Muscle of leg (tissue), 11 donors: ENCODE data around the gene ARHGAP35. TPM values are rescaled to one million over a fixed set of nuclear protein-coding genes. Genes with fewer than 3 reads are reported as not detected.

ENCODE experiments used
- DNase-seq: peaks from one replicate; pipeline ENCODE4 v3.0.0; 2013
- H3K27ac ChIP-seq: one replicate; pipeline ENCODE4 v1.5.1; 2013; ENCODE audit warnings: mild to moderate bottlenecking, low read length, control low read depth
- H3K27me3 ChIP-seq: one replicate; pipeline ENCODE4 v1.6.1; 2013; ENCODE audit warnings: low read length; ENCODE audit not compliant: control insufficient read depth, insufficient read depth
- H3K36me3 ChIP-seq: one replicate; pipeline ENCODE4 v1.6.1; 2013; ENCODE audit warnings: low read length; ENCODE audit not compliant: control insufficient read depth, insufficient read depth
- H3K4me1 ChIP-seq: one replicate; pipeline ENCODE4 v1.6.1; 2013; ENCODE audit warnings: low read length; ENCODE audit not compliant: control insufficient read depth, insufficient read depth
- H3K4me3 ChIP-seq: one replicate; pipeline ENCODE4 v1.5.1; 2013; ENCODE audit warnings: low read length, control low read depth
- H3K9me3 ChIP-seq: replicated peaks from 2 replicates; pipeline ENCODE4 v1.6.1; 2013; ENCODE audit warnings: low read depth, low read length; ENCODE audit not compliant: control insufficient read depth
- WGBS: methylation state at CpG from one replicate; pipeline ENCODE4 v1.1.5; 2013; ENCODE audit warnings: missing lambda C conversion rate; ENCODE audit not compliant: insufficient coverage; 5-methylcytosine and 5-hydroxymethylcytosine counted together
- polyA plus RNA-seq, 8 donors: library from polyadenylated mRNA; unstranded; fragments of 120-200 nt; gene quantifications; one replicate each; pipeline versions ENCODE4 v1.2.1 to v1.2.3, GENCODE V29; 2013; ENCODE audit warnings: inconsistent platforms in 1 of 8, low replicate concordance in 1 of 8; ENCODE audit not compliant: insufficient read length in 8 of 8, insufficient read depth in 1 of 8
- total RNA-seq: library from RNA; stranded (reverse); fragments of 120-200 nt; gene quantifications from one replicate; pipeline ENCODE4 v1.2.4, GENCODE V29; 2013

ARHGAP35 gene
- total and polyA plus RNA-seq, 9 donors, result 23.0 to 47.0 (median 37.7) TPM

GRCh38 chr19:46901701-46902401 is 41.1 kb downstream of the ARHGAP35 start:
- no peak overlapping the region for H3K27ac ChIP-seq
- no peaks in the 10 kb centered on the region for H3K9me3 ChIP-seq
- DNase-seq, result no peak
- no peaks in the 10 kb centered on the region for H3K27me3 ChIP-seq
- H3K4me3 ChIP-seq, result no peak overlapping the region
- peaks cover 34% of the 10 kb centered on the region for H3K4me1 ChIP-seq
- H3K36me3 ChIP-seq, result no peaks in the 10 kb centered on the region

GRCh38 chr19:46902402-46902766 is 41.6 kb downstream of the ARHGAP35 start:
- H3K36me3 ChIP-seq, result no peaks in the 10 kb centered on the region
- 49% methylated on average over 2 of the region's 4 CpGs for WGBS
- no peak overlapping the region for H3K27ac ChIP-seq
- H3K9me3 ChIP-seq, result no peaks in the 10 kb centered on the region
- H3K27me3 ChIP-seq, result no peaks in the 10 kb centered on the region
- H3K4me3 ChIP-seq, result no peak overlapping the region
- H3K4me1 ChIP-seq, result peaks cover 34% of the 10 kb centered on the region
- DNase-seq, result no peak

- H3K4me3 ChIP-seq, result no peak overlapping the region
- DNase-seq, result no peak
- no peak overlapping the region for H3K27ac ChIP-seq
- H3K9me3 ChIP-seq, result no peaks in the 10 kb centered on the region
- H3K4me1 ChIP-seq, result peaks cover 36% of the 10 kb centered on the region
- WGBS, result no CpG with 5 or more reads among the region's 3 CpGs
- H3K36me3 ChIP-seq, result no peaks in the 10 kb centered on the region
- no peaks in the 10 kb centered on the region for H3K27me3 ChIP-seq
These were observed 42.7 kb downstream of the ARHGAP35 start for GRCh38 chr19:46903458-46903857.

GRCh38 chr19:46904114-46905060 is 43.6 kb downstream of the ARHGAP35 start:
- Histone ChIP-seq H3K27me3 (no peaks in the 10 kb centered on the region), H3K4me3 (no peak overlapping the region), H3K9me3 (no peaks in the 10 kb centered on the region), H3K36me3 (no peaks in the 10 kb centered on the region), H3K4me1 (peaks cover 31% of the 10 kb centered on the region), H3K27ac (peak overlapping the region; percentile 63)
- WGBS, result 33% methylated on average over 3 of the region's 16 CpGs
- DNase-seq, result peak; percentile 71

- Histone ChIP-seq H3K9me3 (no peaks in the 10 kb centered on the region), H3K4me3 (no peak overlapping the region), H3K36me3 (no peaks in the 10 kb centered on the region), H3K4me1 (peaks cover 29% of the 10 kb centered on the region), H3K27ac (no peak overlapping the region), H3K27me3 (no peaks in the 10 kb centered on the region)
- no peak for DNase-seq
- no CpG with 5 or more reads among the region's 2 CpGs for WGBS
These were observed 45.4 kb downstream of the ARHGAP35 start for GRCh38 chr19:46906221-46906620.

- H3K27me3 ChIP-seq, result no peaks in the 10 kb centered on the region
- no peaks in the 10 kb centered on the region for H3K9me3 ChIP-seq
- peak; percentile 61 for DNase-seq
- H3K36me3 ChIP-seq, result no peaks in the 10 kb centered on the region
- no peak overlapping the region for H3K4me3 ChIP-seq
- H3K4me1 ChIP-seq, result peaks cover 22% of the 10 kb centered on the region
- no peak overlapping the region for H3K27ac ChIP-seq
- 17% methylated on average over 1 of the region's 4 CpGs for WGBS
These were observed 47.1 kb downstream of the ARHGAP35 start for GRCh38 chr19:46907880-46908279.

GRCh38 chr19:46909356-46909755 is 48.6 kb downstream of the ARHGAP35 start:
- Histone ChIP-seq H3K27me3 (no peaks in the 10 kb centered on the region), H3K27ac (no peak overlapping the region)

More at GRCh38 chr19:46909356-46909755, 48.6 kb downstream of the ARHGAP35 start:
- peaks cover 10% of the 10 kb centered on the region for H3K4me1 ChIP-seq
- H3K36me3 ChIP-seq, result no peaks in the 10 kb centered on the region
- no peak for DNase-seq
- H3K4me3 ChIP-seq, result no peak overlapping the region
- WGBS, result no CpG with 5 or more reads among the region's 4 CpGs
- no peaks in the 10 kb centered on the region for H3K9me3 ChIP-seq

Other genes starting within 250 kb of the ARHGAP35 start
- 2.7 TPM for gene PTGIR, start 235.9 kb upstream of the ARHGAP35 start, total RNA-seq
- gene PTGIR, start 235.9 kb upstream of the ARHGAP35 start, polyA plus RNA-seq, result 1 to 10 TPM; 1.9 to 4.3 (median 3.3) TPM
- not detected for gene GNG8, start 224.8 kb upstream of the ARHGAP35 start, total RNA-seq
- gene GNG8, start 224.8 kb upstream of the ARHGAP35 start, polyA plus RNA-seq, result 1 to 10 TPM in 2 of 8 donors, under 1 TPM in 2, not detected in 4; 0.70 to 2.7 (median 0.89) TPM
- gene DACT3, start 199.8 kb upstream of the ARHGAP35 start, total RNA-seq, result 14.6 TPM
- gene DACT3, start 199.8 kb upstream of the ARHGAP35 start, polyA plus RNA-seq, result 10 to 100 TPM; 11.5 to 28.9 (median 19.8) TPM
- 12.1 TPM for gene PRKD2, start 143.9 kb upstream of the ARHGAP35 start, total RNA-seq
- 10 to 100 TPM; 19.6 to 29.8 (median 24.1) TPM for gene PRKD2, start 143.9 kb upstream of the ARHGAP35 start, polyA plus RNA-seq
- gene FKRP, start 114.9 kb upstream of the ARHGAP35 start, total RNA-seq, result 14.3 TPM
- 10 to 100 TPM; 15.7 to 22.7 (median 20.1) TPM for gene FKRP, start 114.9 kb upstream of the ARHGAP35 start, polyA plus RNA-seq
- 35.2 TPM for gene STRN4, start 114.5 kb upstream of the ARHGAP35 start, total RNA-seq
- gene STRN4, start 114.5 kb upstream of the ARHGAP35 start, polyA plus RNA-seq, result 10 to 100 TPM; 43.6 to 66.0 (median 56.1) TPM
- gene SLC1A5, start 72.4 kb upstream of the ARHGAP35 start, total RNA-seq, result 13.9 TPM
- 10 to 100 TPM; 21.6 to 29.7 (median 25.1) TPM for gene SLC1A5, start 72.4 kb upstream of the ARHGAP35 start, polyA plus RNA-seq
- 70.4 TPM for gene AP2S1, start 10.2 kb upstream of the ARHGAP35 start, total RNA-seq
- 10 to 100 TPM; 52.8 to 72.3 (median 67.2) TPM for gene AP2S1, start 10.2 kb upstream of the ARHGAP35 start, polyA plus RNA-seq
- 0.31 TPM for gene NPAS1, start 158.8 kb downstream of the ARHGAP35 start, total RNA-seq
- gene NPAS1, start 158.8 kb downstream of the ARHGAP35 start, polyA plus RNA-seq, result 1 to 10 TPM; 1.1 to 7.1 (median 2.2) TPM
- gene TMEM160, start 187.6 kb downstream of the ARHGAP35 start, total RNA-seq, result 9.8 TPM
- 10 to 100 TPM in 7 of 8 donors, 1 to 10 TPM in 1; 9.1 to 15.1 (median 11.7) TPM for gene TMEM160, start 187.6 kb downstream of the ARHGAP35 start, polyA plus RNA-seq